GM18499 (cell line): ENCODE results near the gene UBXN1.
"Not testable (repeated sequence)": the region's sequence is repeated elsewhere in the genome, so short reads cannot be mapped to it uniquely, and the experiment has no call there.

ENCODE experiments used
- ATAC-seq: cut with Tn5 transposase; IDR thresholded peaks from one replicate; pipeline ENCODE4 v1.9.1; 2021; ENCODE audit warnings: moderate number of reproducible peaks; ENCODE audit not compliant: insufficient read depth, unreplicated experiment

UBXN1 gene

GRCh38 chr11:62677156-62677555, 1.7 kb downstream of the UBXN1 start:
- ATAC-seq: no peak

GRCh38 chr11:62676698-62677097, 2.2 kb downstream of the UBXN1 start:
- ATAC-seq: no peak

- ATAC-seq: not testable (repeated sequence)
These were observed 3.5 kb downstream of the UBXN1 start for GRCh38 chr11:62675415-62675814.

GRCh38 chr11:62673196-62673525, 5.7 kb downstream of the UBXN1 start:
- ATAC-seq: no peak

- no peak for ATAC-seq
These were observed 7.1 kb downstream of the UBXN1 start, which contains the start of the genes LBHD1 and UQCC3 for GRCh38 chr11:62671608-62672389. Gene LBHD1 (minus strand): TSS chr11:62672267. CDS start chr11:62670031, 2,236 bp downstream. Gene UQCC3 (plus strand): TSS chr11:62671673. CDS start chr11:62671746, 73 bp downstream.

GRCh38 chr11:62671236-62671607, 7.7 kb downstream of the UBXN1 start:
- no peak for ATAC-seq

- ATAC-seq: no peak
These were observed 9.3 kb downstream of the UBXN1 start for GRCh38 chr11:62669420-62670161.

- ATAC-seq: no peak
These were observed 11.4 kb downstream of the UBXN1 start for GRCh38 chr11:62667460-62667859.

GRCh38 chr11:62666259-62666926, 12.5 kb downstream of the UBXN1 start:
- no peak for ATAC-seq

- ATAC-seq: no peak
These were observed 13.1 kb downstream of the UBXN1 start for GRCh38 chr11:62665599-62666258.

GRCh38 chr11:62665075-62665598, 13.7 kb downstream of the UBXN1 start, which contains the start of the genes C11orf98 and CSKMT:
Gene C11orf98 (minus strand): TSS chr11:62665210. CDS start chr11:62665169, 41 bp downstream.
Gene CSKMT (plus strand): TSS chr11:62665312. CDS start chr11:62665880, 568 bp downstream.
- ATAC-seq: no peak

- ATAC-seq: no peak
These were observed 14.3 kb downstream of the UBXN1 start for GRCh38 chr11:62664405-62665074.

- no peak for ATAC-seq
These were observed 22.0 kb downstream of the UBXN1 start for GRCh38 chr11:62656796-62657429.

GRCh38 chr11:62654297-62654696, 24.6 kb downstream of the UBXN1 start:
- ATAC-seq: no peak

GRCh38 chr11:62652161-62653006, 26.5 kb downstream of the UBXN1 start:
- ATAC-seq: no peak

GRCh38 chr11:62650283-62650682, 28.6 kb downstream of the UBXN1 start:
- ATAC-seq: not testable (repeated sequence)

GRCh38 chr11:62649486-62649885, 29.4 kb downstream of the UBXN1 start:
- ATAC-seq: no peak

- no peak for ATAC-seq
These were observed 29.9 kb downstream of the UBXN1 start for GRCh38 chr11:62648967-62649364.
